Activated naive CD8-positive, alpha-beta T cell (primary cell): Measurements from ENCODE around the gene PIK3R6.
"Not testable (repeated sequence)": the region's sequence is repeated elsewhere in the genome, so short reads cannot be mapped to it uniquely, and the experiment has no call there.

Source experiments
- H3K27ac Mint-ChIP-seq: one replicate; pipeline ENCODE4 v1.8.0; 2021; ENCODE audit warnings: mixed read lengths
- H3K27me3 Mint-ChIP-seq: one replicate; pipeline ENCODE4 v1.8.0; 2021; ENCODE audit warnings: mixed read lengths
- H3K36me3 Mint-ChIP-seq: one replicate; pipeline ENCODE4 v1.8.0; 2021; ENCODE audit warnings: mixed read lengths
- H3K4me1 Mint-ChIP-seq: one replicate; pipeline ENCODE4 v1.8.0; 2021; ENCODE audit warnings: low read depth, mixed read lengths
- H3K4me3 Mint-ChIP-seq: one replicate; pipeline ENCODE4 v1.8.0; 2021; ENCODE audit warnings: mild to moderate bottlenecking, mixed read lengths
- H3K9me3 Mint-ChIP-seq: one replicate; pipeline ENCODE4 v1.8.0; 2021; ENCODE audit warnings: low read depth, mixed read lengths

The PIK3R6 gene

DNA sequence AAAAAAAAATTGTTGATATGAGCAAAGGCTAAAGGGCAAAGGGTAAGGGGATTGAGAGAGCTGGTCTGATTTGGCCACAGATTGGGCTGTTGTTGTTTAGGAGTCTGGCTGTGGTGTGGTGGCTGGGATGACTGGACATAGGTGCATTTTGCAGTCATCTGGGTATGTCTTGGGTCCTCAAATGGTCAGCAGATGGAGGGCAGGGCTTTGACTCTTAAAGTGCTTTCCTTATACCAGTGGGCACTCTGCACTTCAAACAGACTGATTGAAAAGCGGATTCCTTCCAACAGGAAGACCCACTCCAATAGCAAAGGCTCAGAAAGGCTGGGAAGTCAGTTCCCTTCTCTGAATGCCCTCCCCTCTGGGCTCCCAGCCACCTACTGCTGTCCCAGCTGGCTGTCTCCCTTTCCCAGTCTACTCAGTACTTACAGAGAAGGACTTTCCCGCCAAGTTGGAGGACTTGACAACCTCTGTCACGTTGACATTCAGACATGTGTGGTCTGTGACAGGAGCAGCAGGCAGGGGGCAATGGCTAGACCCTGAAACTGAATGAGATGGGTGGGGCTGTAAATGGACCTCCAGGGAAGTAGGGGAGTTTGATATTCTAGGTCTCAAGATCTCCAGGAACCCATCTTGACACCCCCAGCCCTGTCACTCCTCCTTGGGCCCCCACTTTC, 48.7 kb downstream of the PIK3R6 start:
- no peak overlapping the region for H3K4me3 Mint-ChIP-seq
- H3K27me3 Mint-ChIP-seq, result no peaks in the 10 kb centered on the region
- peaks cover 2% of the 10 kb centered on the region for H3K9me3 Mint-ChIP-seq
- H3K36me3 Mint-ChIP-seq, result no peaks in the 10 kb centered on the region
- H3K4me1 Mint-ChIP-seq, result no peaks in the 10 kb centered on the region
- H3K27ac Mint-ChIP-seq, result no peak overlapping the region

- no peaks in the 10 kb centered on the region for H3K27me3 Mint-ChIP-seq
- peaks cover 2% of the 10 kb centered on the region for H3K36me3 Mint-ChIP-seq
- no peak overlapping the region for H3K4me3 Mint-ChIP-seq
- H3K27ac Mint-ChIP-seq, result no peak overlapping the region
- H3K4me1 Mint-ChIP-seq, result no peaks in the 10 kb centered on the region
- H3K9me3 Mint-ChIP-seq, result peaks cover 5% of the 10 kb centered on the region
Observed at GRCh38 chr17:8818047-8818446, 49.4 kb downstream of the PIK3R6 start.

DNA sequence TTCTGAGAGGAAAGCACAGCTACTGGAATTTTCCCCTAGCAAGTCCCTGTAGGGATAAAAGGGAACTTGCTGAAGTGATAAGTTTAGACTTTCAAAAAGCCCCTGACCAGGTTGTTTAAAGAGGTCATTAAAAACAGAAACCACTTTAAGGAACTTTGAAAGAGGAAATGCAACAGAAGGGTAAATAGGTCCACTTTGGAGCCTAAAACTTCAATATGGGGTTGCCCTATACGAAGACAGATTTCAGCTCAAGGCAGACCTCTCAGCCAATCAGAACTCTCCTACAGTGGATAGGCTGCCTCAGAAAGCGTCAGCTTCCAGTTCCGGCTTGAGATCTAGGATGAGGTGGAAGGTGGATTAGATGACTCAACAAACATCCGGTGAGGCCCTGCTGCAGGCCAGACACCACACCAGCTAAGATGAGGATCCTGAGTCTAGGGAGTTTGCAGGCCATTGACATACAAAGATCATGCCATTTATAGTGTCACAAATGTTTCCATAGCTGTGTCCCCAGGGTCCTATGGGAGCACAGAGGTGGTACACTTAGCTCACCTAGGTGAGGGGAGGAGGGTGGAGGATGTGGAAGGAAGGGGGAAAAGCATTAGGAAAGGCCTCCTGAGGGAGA, 60.4 kb downstream of the PIK3R6 start:
- no peaks in the 10 kb centered on the region for H3K27me3 Mint-ChIP-seq
- peaks cover 18% of the 10 kb centered on the region for H3K9me3 Mint-ChIP-seq
- H3K4me3 Mint-ChIP-seq, result no peak overlapping the region
- peaks cover 5% of the 10 kb centered on the region for H3K4me1 Mint-ChIP-seq
- peaks cover 24% of the 10 kb centered on the region for H3K36me3 Mint-ChIP-seq
- no peak overlapping the region for H3K27ac Mint-ChIP-seq

DNA sequence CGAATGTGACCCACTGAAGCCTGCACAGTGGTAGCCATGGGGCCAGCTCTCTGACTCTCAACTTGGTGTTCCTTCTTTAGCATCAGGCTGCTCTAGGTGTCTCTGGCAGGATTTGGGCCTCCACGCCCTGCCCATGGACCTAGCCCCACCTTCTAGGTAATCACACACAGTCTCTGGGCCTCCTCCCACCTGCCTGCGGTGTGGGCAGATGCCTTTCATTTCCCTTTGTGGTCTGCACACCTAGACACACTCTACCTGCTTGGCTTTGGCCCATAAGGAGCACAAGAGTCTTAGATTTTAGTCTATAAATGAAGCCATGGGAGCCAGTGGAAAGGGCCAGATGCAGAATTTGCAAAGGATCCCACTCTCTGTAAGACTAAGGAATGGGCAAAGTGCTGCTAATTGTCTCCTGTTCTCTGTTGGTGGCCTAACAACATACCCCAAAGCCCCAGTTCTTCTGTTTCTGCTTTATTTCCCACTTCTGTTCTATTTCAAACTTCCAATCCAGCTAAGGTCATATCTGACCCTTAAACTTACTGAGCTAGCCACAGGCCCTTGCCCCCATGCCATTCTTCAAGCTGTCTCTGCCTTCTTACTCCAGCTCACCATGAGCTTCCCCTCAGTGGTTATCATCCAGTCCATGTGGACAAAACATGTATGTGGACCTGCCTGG, 61.1 kb downstream of the PIK3R6 start:
- Mint-ChIP-seq H3K4me1 (peaks cover 5% of the 10 kb centered on the region), H3K27ac (no peak overlapping the region), H3K36me3 (peaks cover 19% of the 10 kb centered on the region), H3K27me3 (no peaks in the 10 kb centered on the region), H3K4me3 (no peak overlapping the region), H3K9me3 (peaks cover 14% of the 10 kb centered on the region)

GRCh38 chr17:8805396-8805795, 62.1 kb downstream of the PIK3R6 start:
- H3K36me3 Mint-ChIP-seq, result peaks cover 17% of the 10 kb centered on the region

DNA sequence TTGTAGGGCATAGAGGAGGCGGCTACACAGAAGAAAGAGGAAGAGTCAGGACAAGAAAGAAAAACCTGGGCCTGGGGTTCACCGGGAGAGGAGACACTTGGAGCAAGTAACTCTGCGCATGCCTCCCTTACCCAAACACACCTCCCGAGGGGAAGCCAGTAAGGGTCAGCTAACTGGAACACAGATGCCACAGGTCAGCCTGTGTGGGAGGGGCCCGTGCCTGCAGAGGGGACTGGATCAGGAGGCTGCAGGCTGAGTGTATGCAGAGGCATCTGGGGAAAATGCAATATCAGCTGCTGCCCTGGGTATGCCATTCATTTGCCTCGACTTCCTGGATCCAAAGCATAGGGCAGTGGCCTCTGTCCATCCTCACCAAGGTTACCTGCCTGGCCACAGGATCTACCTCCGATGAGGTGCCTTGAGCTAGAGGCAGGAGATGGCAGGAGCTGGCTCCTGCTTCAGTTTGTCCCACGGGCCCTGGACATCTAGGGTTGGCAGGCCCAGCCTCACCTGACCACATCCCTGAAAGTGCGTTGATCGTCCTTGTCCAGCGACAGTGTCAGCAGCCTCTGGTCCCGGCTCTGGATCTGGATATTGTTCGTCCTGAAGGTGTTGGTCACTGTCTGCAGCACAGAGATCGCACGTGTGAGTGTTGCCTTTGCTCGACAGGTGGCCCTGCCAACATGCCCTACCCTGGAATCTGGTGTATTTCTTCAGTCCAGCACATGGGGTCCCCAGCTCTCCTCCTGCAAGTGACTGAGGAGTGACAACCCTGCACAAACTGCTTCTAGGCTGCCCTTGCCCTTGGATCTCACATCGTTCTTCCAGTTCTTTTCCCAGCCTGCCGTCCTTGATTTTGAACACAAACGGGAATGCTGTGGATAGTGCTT, 63.7 kb downstream of the PIK3R6 start:
- Mint-ChIP-seq H3K27ac (no peak overlapping the region), H3K4me1 (peaks cover 5% of the 10 kb centered on the region), H3K4me3 (no peak overlapping the region), H3K36me3 (peaks cover 10% of the 10 kb centered on the region), H3K9me3 (peaks cover 5% of the 10 kb centered on the region), H3K27me3 (no peaks in the 10 kb centered on the region)

More at GRCh38 chr17:8805396-8805795, 62.1 kb downstream of the PIK3R6 start:
- H3K27ac Mint-ChIP-seq, H3K4me3 Mint-ChIP-seq, H3K4me1 Mint-ChIP-seq, H3K27me3 Mint-ChIP-seq: not testable (repeated sequence)
- H3K9me3 Mint-ChIP-seq, result peaks cover 13% of the 10 kb centered on the region

GRCh38 chr17:8801135-8801840, 66.2 kb downstream of the PIK3R6 start:
- H3K27me3 Mint-ChIP-seq, result no peaks in the 10 kb centered on the region
- no peak overlapping the region for H3K27ac Mint-ChIP-seq
- H3K36me3 Mint-ChIP-seq, result no peaks in the 10 kb centered on the region
- peaks cover 2% of the 10 kb centered on the region for H3K4me1 Mint-ChIP-seq
- H3K4me3 Mint-ChIP-seq, result no peak overlapping the region
- H3K9me3 Mint-ChIP-seq, result no peaks in the 10 kb centered on the region

DNA sequence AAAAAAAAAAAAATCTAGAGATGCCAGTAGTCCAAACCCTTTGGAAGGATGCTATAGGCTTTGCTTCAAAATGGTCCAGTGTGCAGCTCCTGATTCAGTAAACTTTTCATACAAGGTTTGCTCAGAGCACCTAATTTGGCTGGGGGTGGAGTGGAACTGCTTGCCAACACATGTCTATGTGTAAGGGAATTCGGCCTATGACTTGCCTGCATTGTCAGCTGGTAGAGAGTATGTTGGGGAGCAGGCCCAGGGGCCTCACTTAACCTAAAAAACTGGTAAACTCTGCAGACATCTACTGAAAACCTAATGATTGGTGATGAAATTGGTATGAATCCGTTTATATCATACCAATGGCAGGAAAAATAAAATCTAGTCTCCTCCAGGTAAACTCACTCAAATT, 66.8 kb downstream of the PIK3R6 start:
- Mint-ChIP-seq H3K36me3 (no peaks in the 10 kb centered on the region), H3K27ac (no peak overlapping the region), H3K4me3 (no peak overlapping the region), H3K9me3 (no peaks in the 10 kb centered on the region), H3K4me1 (no peaks in the 10 kb centered on the region), H3K27me3 (no peaks in the 10 kb centered on the region)

GRCh38 chr17:8799570-8800212, 67.8 kb downstream of the PIK3R6 start:
- Mint-ChIP-seq H3K27ac (no peak overlapping the region), H3K36me3 (no peaks in the 10 kb centered on the region), H3K4me1 (no peaks in the 10 kb centered on the region), H3K4me3 (no peak overlapping the region), H3K27me3 (no peaks in the 10 kb centered on the region), H3K9me3 (no peaks in the 10 kb centered on the region)

GRCh38 chr17:8798846-8799569, 68.5 kb downstream of the PIK3R6 start, which contains the start of gene MFSD6L:
Gene MFSD6L, minus strand, starts transcription at chr17:8799365. Its CDS starts 245 bp downstream, at chr17:8799120.
- no peak within 1 kb of the TSS for H3K27ac Mint-ChIP-seq
- H3K27me3 Mint-ChIP-seq, result no peaks in the 10 kb centered on the region
- no peaks in the 10 kb centered on the region for H3K9me3 Mint-ChIP-seq
- no peaks in the 10 kb centered on the region for H3K36me3 Mint-ChIP-seq
- no peaks in the 10 kb centered on the region for H3K4me1 Mint-ChIP-seq
- H3K4me3 Mint-ChIP-seq, result no peak within 1 kb of the TSS

DNA sequence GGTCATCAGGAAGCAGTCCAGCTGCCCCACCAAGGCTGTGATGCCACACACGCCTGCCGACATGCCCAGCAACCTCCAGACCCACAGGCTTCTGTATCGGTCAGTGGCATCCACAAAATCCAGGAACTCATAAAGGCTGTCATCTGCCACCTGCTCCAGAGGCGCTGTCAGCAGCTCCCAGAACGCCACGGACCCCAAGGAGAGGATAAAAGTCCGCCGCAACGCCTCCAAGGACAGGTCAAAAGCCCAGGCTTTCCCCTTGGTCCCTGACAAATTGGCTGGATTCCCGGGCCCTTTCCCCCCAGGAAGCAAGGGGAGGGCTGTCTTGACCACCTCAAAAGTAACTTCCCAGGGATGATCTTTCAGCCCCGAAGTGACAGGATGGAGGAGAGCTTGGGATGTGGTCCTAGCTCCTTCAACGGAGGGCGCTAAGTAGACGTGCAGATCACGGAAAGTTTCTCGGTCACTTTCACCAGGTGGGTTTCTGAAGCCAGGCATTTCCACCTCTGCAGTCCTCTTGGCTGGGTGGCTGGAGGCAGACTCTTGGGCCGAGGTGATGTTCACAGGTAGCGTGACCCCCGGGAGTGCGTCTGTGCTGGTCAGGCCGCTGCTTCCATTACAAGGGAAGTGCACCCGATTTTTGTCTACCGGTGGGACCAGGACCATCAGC, 69.2 kb downstream of the PIK3R6 start:
- Mint-ChIP-seq H3K27ac (no peak overlapping the region), H3K4me1 (no peaks in the 10 kb centered on the region), H3K36me3 (no peaks in the 10 kb centered on the region), H3K4me3 (no peak overlapping the region), H3K27me3 (no peaks in the 10 kb centered on the region), H3K9me3 (no peaks in the 10 kb centered on the region)

GRCh38 chr17:8797621-8798175, 69.8 kb downstream of the PIK3R6 start:
- Mint-ChIP-seq H3K27ac (no peak overlapping the region), H3K9me3 (no peaks in the 10 kb centered on the region), H3K27me3 (no peaks in the 10 kb centered on the region), H3K36me3 (no peaks in the 10 kb centered on the region), H3K4me3 (no peak overlapping the region), H3K4me1 (no peaks in the 10 kb centered on the region)

GRCh38 chr17:8794636-8795035, 72.8 kb downstream of the PIK3R6 start:
- H3K4me1 Mint-ChIP-seq, result no peaks in the 10 kb centered on the region
- H3K9me3 Mint-ChIP-seq, result peaks cover 5% of the 10 kb centered on the region
- H3K4me3 Mint-ChIP-seq, result no peak overlapping the region
- no peak overlapping the region for H3K27ac Mint-ChIP-seq
- H3K36me3 Mint-ChIP-seq, result peaks cover 4% of the 10 kb centered on the region
- no peaks in the 10 kb centered on the region for H3K27me3 Mint-ChIP-seq
